Neural cell (in vitro differentiated cells): ENCODE data around the gene TAOK3.

Experiments used
- EZH2 ChIP-seq: fragments of 200-600, 300-800 bp; shearing (Covaris generic), sonication (generic); IDR thresholded peaks from 2 replicates; pipeline ENCODE4 v1.6.1; 2014; ENCODE audit warnings: antibody characterized with exemption, low read length, borderline replicate concordance, mild to moderate bottlenecking; ENCODE audit not compliant: insufficient read depth, poor library complexity, severe bottlenecking
- POLR2AphosphoS5 ChIP-seq: IDR thresholded peaks from 2 replicates; pipeline ENCODE4 v1.6.1; 2012
- TF ChIP-seq, protein P1 (sequence below): fragments of 450-650 bp; IDR thresholded peaks from 2 replicates; pipeline ENCODE4 v1.5.1; 2014; ENCODE audit warnings: antibody characterized with exemption, mild to moderate bottlenecking, moderate library complexity; ENCODE audit not compliant: poor library complexity, severe bottlenecking

DNA sequence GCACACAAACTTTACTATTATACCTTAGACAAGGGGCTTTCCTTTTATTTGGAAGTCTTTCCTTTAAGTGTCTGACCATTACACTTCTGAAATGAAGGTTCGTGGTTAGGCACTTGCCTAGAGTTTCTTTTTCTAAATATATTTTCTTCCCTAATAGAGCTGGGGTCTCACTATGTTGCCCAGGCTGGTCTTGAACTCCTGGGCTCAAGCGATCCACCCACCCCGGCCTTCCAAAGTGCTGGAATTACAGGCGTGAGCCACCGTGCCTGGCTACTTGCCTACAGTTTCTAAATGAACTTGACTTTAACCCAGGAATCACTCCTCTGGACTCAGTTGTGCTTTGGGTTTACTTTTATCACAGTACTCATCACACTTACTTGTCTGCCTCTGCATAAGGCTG, 179.2 kb downstream of the TAOK3 start:
- TF ChIP-seq, protein P1, sequence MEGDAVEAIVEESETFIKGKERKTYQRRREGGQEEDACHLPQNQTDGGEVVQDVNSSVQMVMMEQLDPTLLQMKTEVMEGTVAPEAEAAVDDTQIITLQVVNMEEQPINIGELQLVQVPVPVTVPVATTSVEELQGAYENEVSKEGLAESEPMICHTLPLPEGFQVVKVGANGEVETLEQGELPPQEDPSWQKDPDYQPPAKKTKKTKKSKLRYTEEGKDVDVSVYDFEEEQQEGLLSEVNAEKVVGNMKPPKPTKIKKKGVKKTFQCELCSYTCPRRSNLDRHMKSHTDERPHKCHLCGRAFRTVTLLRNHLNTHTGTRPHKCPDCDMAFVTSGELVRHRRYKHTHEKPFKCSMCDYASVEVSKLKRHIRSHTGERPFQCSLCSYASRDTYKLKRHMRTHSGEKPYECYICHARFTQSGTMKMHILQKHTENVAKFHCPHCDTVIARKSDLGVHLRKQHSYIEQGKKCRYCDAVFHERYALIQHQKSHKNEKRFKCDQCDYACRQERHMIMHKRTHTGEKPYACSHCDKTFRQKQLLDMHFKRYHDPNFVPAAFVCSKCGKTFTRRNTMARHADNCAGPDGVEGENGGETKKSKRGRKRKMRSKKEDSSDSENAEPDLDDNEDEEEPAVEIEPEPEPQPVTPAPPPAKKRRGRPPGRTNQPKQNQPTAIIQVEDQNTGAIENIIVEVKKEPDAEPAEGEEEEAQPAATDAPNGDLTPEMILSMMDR, result no peak
- TF ChIP-seq EZH2 (no peak), POLR2AphosphoS5 (no peak)
